ENCODE results near the gene RAMACL.
A peak's percentile ranks its signal among the peaks of the same experiment; 100 is the strongest.
"Not testable (repeated sequence)": the region's sequence is repeated elsewhere in the genome, so short reads cannot be mapped to it uniquely, and the experiment has no call there.

The RAMACL gene

DNA sequence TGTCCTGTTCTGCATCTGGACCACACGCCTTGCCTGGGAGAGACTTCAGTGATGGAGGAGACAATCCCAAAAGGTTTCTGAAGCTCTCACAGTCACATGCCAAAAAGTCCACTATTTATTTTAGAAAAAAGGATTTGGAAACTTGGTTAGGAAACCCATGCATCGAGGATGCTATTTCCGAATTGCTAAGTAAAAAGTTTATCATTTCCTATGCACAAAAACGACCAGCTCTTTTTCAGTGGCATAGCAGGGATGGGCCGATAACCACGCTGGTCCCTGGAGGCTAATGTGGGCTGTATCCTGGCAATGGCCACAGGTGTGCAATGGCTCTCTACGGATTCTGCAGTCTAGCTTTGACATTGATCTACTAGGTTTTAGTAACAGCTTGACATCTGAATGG lies 33.9 kb downstream of the RAMACL start:
- no peak for DNase-seq

DNA sequence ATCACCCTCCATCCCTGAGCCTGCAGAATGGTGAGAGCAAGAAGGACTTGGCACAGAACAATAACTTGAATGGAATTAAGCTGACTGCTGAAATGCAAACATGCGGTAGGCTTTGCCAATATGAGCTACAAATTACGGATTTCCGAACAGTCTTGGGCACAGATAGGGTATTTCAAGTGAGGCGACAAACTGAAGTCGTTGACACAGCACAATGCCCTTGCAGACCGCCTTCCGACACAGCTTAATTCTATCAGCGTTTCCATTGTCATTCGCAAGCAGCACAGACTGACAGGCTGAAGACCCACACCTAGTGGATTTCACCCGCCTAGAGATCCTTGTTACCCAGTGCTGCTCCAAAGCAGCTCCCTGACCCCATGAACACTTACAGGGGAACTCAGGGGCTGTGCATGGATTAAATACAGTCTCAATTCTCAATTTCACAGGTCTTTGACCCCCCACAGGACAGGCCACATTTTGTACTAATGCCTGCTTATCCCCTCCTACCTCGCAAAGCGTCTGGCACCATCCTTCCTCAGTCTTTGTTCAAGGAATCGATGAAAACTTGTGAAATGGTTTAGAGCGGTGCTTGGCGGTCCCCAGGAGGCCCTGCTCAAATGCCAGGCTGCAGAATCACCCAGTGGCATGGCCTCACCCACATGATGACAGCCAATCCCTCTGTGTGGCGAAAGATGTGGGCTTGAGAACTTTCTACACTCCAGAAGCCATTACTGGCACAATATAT lies 34.6 kb downstream of the RAMACL start:
- no peak for DNase-seq

DNA sequence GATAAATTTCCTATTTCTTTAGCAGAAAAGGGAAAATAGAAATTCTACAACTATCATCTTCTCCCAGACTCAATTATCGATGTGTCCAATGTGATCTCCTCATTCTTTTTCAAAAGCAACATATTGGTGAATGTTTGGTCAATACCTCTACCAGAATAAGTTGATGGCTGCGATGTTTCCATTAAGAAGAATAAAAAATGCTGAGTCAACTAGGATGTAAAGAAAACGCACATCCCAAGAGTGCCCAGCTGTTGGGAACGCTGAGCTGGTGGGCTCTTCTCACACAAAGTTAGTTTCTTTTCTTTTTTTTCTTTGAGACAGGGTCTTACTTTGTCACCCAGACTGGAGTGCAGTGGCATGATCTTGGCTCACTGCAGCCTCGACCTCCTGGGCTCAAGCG lies 39.8 kb downstream of the RAMACL start:
- no peak for DNase-seq

DNA sequence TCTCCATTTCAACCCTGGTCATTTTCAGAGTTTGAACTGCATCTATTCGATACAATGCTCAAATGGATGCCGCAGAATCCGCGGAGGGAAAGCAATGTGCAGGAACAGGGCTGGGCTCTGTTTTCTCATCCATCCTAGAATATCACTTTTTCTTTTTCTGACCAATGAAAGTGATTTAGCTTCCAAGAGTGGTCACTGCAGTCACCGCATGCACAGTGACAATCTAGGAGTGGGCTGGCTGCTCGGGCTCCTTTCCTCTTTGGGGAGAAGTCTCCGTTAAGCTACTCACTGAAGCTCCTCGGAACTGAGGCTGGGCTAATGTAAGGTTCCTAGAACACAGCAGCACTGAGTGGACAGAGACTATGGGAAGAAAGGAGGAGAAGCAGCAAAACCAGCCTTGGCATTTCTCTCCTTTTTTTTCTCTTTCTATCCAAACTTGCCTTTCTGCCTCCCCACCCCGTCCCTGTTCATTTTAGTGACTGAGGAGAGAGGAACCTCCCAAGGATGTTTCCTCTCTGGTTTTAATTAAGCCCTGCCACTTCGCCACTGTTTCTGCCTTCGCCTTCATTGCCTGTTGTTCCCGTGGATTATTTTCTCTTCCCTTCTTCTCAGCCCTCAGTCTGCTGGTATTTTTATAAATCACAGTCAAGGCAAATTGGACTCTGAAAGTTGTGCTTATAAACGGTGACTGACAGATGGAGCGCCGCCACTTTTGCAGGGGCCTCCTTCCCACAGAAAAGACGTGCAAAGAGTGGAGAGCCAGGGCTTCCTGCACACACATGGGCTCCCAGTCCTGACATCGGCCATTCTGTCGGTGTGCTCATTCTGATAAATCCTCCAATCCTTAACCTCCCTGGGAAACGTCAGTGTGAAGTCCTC lies 41.1 kb downstream of the RAMACL start:
- no peak for DNase-seq

DNA sequence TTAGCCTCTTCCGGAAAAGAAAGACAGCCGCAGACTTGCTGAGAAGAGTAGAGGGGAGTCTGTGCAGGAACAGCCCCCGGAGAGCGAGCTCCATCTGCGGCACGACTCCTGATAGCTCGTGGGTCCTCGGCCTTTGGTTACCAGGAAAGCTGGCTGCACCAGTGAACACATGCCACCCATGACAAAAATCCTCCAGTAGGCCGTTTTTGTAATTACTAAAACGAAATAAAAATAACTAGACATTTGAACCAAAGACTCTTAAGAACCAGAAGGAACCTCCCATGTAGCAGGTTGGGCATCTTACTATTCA lies 42.2 kb downstream of the RAMACL start:
- no peak for DNase-seq

DNA sequence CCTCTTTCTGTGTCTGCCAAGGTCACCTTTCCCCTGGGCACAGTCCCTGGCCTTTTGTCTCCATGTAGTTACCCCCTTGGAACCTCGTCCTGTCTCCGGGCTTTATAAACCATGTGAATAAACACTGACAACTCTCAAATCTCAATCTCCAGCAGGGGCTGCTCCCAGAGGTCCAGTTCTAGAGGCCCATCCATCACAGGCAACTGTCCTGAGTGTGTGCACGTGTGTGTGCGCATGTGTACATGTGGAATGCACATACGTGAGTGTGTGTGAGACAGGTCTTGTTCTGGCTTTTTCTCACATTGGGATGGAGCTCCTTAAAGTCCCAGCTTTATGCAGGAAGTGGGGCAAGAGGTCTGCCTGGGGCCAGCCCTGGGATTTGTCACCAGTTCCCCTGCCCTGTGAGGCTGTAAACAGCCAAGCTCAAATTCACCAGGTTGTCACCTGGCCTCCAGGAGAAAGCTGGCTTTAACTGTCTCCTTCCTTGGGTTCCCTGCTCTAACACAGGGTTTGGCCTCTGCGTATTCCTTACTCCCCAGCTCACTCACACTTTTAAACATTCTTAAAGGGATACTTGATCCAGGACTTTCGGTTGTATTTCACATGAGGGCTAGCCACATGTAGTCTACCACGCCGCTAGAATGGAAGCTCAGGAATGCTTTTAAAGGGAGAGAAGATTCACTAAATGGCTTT lies 42.7 kb downstream of the RAMACL start:
- DNase-seq: no peak

DNA sequence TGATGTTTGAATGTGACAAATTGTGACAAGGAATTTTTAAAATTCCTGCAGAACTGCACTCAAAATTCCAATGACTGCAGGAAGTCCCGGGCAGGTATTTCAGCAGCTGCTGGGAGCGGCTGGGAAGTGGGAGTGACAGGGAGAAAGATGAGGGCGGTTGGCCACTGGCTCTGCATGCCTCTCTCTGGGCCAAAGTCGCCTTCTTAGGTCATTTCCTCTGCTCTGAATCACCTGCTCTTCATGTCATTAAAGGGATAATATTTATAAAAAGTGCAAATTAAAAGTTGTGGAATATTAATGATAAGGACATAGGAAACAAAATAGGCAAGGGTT lies 43.9 kb downstream of the RAMACL start:
- DNase-seq: no peak

DNA sequence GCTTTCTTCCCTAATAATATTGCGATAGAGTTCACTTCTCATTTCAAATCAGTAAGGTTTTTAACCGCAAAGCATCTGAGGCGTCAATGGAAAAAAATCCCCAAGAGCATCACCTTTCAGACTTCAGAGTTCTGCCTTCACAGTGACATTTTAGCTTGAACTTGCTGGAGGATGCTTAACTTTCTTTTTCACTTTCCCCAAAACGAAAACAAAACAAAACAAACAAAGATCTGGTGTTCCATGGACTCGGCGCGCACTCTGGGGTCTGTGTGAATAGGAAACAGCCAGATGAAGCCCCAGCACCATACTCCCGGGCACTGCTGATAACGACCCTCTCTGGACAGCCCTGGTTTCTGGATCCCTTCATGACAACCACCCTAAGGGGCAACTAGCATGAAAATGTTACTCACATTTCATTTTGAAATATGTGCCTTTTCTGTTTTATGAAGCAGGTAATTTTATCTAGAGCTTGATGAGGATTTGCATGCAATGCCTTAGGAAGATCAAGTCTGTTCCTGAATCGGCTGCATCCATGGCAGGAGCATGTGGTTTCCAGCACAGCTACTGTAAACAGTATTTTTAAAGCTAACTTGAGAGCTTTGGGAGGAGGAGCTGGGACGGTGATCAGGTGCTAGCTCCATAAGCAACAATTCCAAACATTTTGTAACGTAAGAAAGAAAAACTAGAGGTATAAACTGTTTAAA lies 44.5 kb downstream of the RAMACL start:
- no peak for DNase-seq

DNA sequence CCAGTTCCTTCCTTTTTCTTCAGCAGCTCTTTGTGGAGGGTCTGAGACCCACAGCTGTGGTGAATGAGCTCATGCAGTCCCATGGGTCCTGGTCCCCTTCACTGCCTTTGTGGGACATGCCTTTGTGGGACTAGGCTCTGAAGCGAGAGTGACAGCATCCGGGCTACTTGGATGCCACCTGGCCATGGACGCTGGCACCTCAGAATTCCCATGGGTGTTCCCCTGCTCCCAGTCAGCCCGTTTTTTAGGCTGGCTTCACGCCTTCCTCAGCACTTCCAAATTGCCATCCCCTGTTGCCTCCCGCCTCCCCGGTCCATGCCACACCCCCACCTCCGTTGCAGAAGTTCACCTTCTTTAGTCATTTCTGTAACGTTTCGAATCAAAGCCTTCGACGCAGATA lies 45.1 kb downstream of the RAMACL start:
- no peak for DNase-seq

DNA sequence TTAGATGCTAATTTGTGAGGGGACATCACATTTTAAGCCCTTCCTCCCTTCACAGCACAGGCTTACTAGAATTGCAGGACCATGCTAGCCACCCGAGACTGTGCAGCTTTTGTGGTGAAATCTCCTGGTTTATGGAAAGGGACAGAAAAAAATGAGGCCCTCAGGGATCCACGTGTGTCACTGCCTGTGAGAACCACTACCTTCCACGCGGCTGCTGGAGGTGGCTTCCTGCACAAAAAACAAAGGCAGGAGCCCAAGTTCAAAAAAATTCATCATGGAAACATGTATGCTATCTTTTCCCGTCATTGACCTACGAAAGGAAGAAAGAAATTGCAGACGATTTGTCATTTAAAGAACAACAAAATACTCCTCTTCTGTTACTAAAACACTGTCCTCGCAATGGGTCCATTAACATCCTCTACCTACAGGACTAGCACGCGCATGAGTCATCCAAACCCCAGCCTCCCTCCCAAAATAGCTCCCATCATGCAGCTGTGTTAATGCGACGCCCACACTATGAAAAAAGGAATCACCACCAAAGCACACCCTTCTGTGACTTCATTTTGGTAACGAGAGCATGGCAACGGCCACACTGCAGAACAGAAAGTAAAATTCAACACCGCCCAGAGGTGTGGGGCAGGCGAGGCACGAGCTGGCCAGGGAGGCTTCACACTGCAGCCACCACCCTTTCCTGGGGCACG lies 45.7 kb downstream of the RAMACL start:
- peak in 3 of 6 experiments; percentile 3 to 30 (median 10) for DNase-seq

DNA sequence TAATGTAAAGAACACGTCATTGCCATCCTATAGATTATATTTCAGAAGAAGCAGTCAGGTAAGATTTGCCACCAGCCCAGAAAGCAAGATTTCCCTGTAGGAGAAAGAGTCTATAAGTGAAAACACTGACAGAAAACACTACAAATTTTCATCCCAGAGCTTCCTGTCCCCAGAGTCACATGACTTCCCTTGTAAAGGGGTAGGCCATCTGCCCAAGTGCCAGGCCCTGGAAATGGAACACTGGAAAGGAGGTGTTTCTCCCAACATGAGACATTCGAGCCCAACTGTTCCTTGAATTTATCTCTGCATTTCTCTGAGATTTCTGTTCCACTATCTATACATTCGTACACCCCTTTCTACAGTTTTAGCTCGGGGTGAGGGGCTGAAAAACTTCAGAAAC lies 46.9 kb downstream of the RAMACL start:
- no peak for DNase-seq

DNA sequence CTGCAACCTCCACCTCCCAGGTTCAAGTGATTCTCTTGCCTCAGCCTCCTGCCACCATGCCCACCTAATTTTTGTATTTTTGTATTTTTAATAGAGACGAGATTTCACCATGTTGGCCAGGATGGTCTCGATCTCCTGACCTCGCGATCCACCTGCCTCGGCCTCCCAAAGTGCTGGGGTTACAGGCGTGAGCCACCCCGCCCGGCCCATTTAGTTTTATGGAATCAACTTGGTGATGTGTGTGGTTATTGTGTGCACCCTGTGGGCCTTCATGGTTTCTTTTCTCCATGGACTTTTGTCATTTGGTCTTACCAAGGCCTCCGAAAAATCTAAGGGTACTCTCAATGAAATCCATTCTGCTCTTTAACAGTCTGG lies 47.5 kb downstream of the RAMACL start:
- DNase-seq: not testable (repeated sequence)

DNA sequence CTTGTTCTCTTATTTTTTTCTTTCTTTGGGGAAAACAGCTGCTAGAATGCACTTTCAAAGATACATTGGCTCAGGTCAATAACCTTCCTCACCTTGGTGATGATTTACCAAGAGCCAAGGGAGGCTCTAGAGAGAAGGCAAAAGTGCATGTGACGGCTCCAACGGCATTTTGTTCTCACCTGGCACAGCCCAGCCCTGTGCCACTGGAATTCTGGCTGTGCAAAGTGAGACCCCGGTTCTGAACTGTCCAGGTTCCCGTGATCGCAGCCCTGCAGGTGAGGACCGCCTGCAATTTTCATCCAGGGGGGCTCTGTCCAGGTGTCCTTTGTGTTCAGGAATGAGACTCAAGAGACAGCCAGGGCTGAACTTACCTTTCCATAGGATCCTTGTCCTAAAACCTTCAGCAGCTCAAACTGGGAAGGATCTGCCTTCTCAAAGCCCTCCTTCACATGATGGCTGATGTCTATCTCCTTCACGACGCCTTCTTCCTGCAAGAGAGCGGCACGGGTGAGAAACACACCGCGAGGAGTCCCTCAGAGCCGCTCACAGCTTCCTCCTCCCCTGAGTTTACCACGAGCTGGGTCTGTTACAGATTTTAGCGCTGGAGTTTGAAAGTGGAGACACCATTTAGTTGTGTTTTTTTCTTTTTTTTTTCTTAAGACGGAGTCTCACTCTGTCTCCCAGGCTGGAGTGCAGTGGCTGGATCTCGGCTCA lies 48.0 kb downstream of the RAMACL start:
- no peak for DNase-seq

DNA sequence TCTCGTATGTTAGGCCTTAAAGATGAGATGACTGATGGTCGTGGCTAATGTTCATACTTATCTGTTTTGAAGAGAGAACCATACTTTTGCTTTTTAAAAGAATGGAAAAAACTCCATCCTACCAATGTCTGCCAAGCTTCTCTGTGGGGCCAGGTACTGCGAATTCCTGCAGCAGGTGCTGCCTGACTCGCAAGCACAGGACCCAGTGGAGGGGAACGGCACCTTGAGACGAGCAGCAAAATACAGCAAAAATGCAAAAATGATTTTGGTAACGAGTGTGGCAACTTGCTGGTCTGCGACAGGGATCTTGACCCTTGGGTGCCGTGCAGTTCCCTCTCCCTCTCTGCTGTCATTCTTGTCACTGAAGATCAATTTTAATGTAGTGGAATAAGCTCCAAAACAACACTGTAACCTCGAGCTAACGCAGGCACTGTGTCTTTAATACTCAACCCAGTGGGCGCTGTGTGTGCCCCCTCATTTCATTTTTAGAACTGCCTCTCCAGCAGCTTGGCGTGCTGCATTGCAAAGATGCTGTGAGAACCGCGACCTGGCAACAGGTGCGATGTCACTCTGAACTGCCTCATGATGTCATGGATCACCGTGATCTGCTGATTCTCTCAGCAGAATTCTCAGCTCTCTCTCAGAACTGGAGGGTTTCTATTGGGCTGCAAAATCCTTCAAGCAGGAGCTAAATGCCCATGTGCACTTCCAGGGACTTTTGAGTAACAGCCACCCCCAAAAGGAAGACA lies 51.6 kb downstream of the RAMACL start:
- DNase-seq: no peak

DNA sequence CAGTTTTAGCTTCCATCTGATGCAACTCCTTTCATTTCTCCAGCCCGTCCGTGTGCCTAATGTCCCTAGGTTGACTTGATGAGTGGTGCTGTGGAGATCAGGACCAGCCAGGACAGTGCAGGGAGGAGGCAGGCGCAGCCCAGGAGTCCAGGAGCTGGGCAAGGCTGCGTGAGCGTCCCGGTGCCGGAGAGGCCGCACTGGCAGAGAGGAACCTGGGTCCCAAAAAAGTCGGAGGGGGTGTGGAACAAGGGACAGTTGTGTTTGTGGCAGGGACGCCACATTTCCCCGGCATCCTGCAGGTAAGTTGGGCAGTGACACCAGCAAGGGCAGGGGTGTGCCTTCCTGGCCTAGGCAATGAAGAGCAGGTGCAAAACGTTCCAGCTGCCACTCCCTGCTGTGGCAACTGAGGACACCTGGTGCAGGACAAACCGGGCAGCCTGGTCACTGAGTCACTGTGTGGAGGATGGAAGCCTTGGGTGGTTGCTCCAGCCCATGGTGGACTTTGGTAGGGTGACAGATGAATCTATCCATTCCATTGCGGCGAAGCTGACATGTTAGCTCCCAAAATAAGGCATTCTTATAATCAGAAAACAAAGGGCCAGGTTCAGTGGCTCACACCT lies 53.2 kb downstream of the RAMACL start:
- DNase-seq: no peak

All from stimulated activated naive CD4-positive, alpha-beta T cell (primary cell).